ENCODE data around the gene COL13A1.

COL13A1 gene

GRCh38 chr10:69802424-69803161 lies 887 bp downstream of the COL13A1 start:
- H3K4me1 ChIP-seq (ENCODE audit: control insufficient read depth, insufficient read depth, low read length, poor library complexity, severe bottlenecking) = peaks cover 8% of the 10 kb centered on the region
- no peak overlapping the region for H3K4me3 ChIP-seq (ENCODE audit: insufficient read depth, low read depth, low read length, poor library complexity, severe bottlenecking)
- no peak overlapping the region for H3K27ac ChIP-seq (ENCODE audit: insufficient read depth, low read length, poor library complexity, severe bottlenecking)
- H3K9me3 ChIP-seq (ENCODE audit: control insufficient read depth, low read length) = no peaks in the 10 kb centered on the region
- H3K36me3 ChIP-seq (ENCODE audit: control insufficient read depth, insufficient read depth, low read length) = no peaks in the 10 kb centered on the region
- DNase-seq = no peak
- peaks cover 30% of the 10 kb centered on the region for H3K27me3 ChIP-seq (replicated peaks; ENCODE audit: control insufficient read depth, insufficient read depth, low read length, poor library complexity, severe bottlenecking)

DNA sequence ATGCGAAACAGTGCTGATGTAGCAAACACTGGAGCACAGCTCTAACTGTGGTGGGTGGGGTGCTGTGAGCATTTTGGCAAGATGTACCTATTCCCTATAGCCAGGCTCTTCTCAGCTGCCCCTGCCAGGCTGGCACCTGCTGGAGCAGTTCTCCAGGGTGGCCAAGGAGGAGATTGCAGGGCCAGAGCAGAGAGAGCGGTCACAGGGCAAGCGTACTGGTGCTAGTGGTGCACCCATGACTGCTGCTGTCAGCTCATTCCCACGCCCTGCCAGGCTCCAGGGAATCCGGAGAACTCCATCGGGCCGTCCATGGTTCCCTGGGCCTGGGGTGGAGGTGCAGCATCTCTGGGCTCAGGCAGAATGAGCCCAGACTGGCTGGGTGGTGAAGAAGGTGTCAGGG lies 2.1 kb downstream of the COL13A1 start:
- no peak overlapping the region for H3K27ac ChIP-seq (ENCODE audit: insufficient read depth, low read length, poor library complexity, severe bottlenecking)
- H3K27me3 ChIP-seq (replicated peaks; ENCODE audit: control insufficient read depth, insufficient read depth, low read length, poor library complexity, severe bottlenecking) = peaks cover 25% of the 10 kb centered on the region

DNA sequence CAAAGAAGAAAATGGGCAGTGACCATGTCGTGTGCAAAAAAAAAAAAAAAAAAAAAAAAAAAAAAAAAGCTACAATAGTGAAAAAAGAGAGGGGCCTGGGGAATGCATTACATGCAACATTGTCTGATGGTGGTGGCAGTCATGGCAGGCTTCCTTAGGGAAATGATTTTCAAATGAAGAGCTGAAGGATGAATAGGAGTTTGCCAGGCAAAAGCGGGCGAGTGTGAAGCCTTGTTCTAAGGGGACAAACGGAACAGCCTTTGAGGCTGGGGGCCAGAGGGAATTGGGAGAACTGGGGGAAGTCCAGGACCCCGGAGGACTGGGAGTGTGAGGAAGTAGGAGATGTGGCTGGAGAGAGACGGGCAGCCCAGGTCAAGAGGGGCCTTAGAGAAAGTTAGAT lies 3.1 kb downstream of the COL13A1 start:
- H3K27ac ChIP-seq (ENCODE audit: insufficient read depth, low read length, poor library complexity, severe bottlenecking) = no peak overlapping the region
- H3K4me1 ChIP-seq (ENCODE audit: control insufficient read depth, insufficient read depth, low read length, poor library complexity, severe bottlenecking) = peaks cover 8% of the 10 kb centered on the region
- no peak overlapping the region for H3K4me3 ChIP-seq (ENCODE audit: insufficient read depth, low read depth, low read length, poor library complexity, severe bottlenecking)
- peaks cover 25% of the 10 kb centered on the region for H3K27me3 ChIP-seq (replicated peaks; ENCODE audit: control insufficient read depth, insufficient read depth, low read length, poor library complexity, severe bottlenecking)
- H3K36me3 ChIP-seq (ENCODE audit: control insufficient read depth, insufficient read depth, low read length) = no peaks in the 10 kb centered on the region
- DNase-seq = no peak
- no peaks in the 10 kb centered on the region for H3K9me3 ChIP-seq (ENCODE audit: control insufficient read depth, low read length)

More for the DNA sequence above, 2.1 kb downstream of the COL13A1 start:
- Histone ChIP-seq H3K4me1 (ENCODE audit: control insufficient read depth, insufficient read depth, low read length, poor library complexity, severe bottlenecking) (peaks cover 8% of the 10 kb centered on the region), H3K9me3 (ENCODE audit: control insufficient read depth, low read length) (no peaks in the 10 kb centered on the region), H3K4me3 (ENCODE audit: insufficient read depth, low read depth, low read length, poor library complexity, severe bottlenecking) (no peak overlapping the region), H3K36me3 (ENCODE audit: control insufficient read depth, insufficient read depth, low read length) (no peaks in the 10 kb centered on the region)
- no peak for DNase-seq

DNA sequence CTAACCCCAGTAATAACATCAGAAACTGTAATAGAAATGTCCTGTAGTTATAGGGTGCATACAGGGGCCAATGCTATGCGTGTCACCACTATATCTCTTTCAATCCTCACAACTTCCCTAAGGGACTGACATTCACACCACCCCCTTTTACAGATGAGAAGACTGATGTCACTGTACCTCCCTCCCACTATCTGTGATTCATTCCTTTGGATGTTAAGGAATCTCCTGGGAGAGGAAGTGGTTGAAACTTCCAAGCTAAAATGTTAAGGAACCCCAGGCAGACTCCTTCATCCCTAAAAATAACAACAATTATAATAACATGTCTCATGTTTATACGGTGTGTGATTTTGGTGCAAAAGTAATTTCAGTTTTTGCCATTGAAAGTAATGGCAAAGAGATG lies 5.4 kb downstream of the COL13A1 start:
- Histone ChIP-seq H3K9me3 (ENCODE audit: control insufficient read depth, low read length) (no peaks in the 10 kb centered on the region), H3K27me3 (replicated peaks; ENCODE audit: control insufficient read depth, insufficient read depth, low read length, poor library complexity, severe bottlenecking) (peaks cover 7% of the 10 kb centered on the region), H3K27ac (ENCODE audit: insufficient read depth, low read length, poor library complexity, severe bottlenecking) (no peak overlapping the region), H3K4me3 (ENCODE audit: insufficient read depth, low read depth, low read length, poor library complexity, severe bottlenecking) (no peak overlapping the region), H3K4me1 (ENCODE audit: control insufficient read depth, insufficient read depth, low read length, poor library complexity, severe bottlenecking) (no peaks in the 10 kb centered on the region), H3K36me3 (ENCODE audit: control insufficient read depth, insufficient read depth, low read length) (no peaks in the 10 kb centered on the region)
- no peak for DNase-seq

DNA sequence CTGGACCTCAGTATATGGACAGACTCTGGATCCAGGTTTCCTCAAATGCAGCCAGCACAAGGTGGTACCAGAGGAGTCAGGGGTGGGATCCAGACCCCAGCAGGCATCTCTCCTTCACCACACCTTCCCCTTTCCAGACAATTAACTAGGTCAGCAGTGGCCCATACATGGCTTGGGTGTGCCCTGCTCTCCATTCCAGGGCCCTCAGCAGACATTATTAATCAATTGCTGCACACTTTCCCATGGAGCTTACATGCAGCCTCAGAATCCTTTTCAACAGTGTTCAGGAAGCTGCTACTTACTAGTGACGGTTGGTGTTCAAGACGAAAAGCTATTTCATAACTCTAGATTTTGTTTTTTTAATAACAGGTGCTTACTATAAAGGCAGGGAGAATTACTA lies 6.0 kb downstream of the COL13A1 start:
- H3K27me3 ChIP-seq (replicated peaks; ENCODE audit: control insufficient read depth, insufficient read depth, low read length, poor library complexity, severe bottlenecking) = peaks cover 6% of the 10 kb centered on the region
- no peak for DNase-seq
- no peaks in the 10 kb centered on the region for H3K4me1 ChIP-seq (ENCODE audit: control insufficient read depth, insufficient read depth, low read length, poor library complexity, severe bottlenecking)
- H3K36me3 ChIP-seq (ENCODE audit: control insufficient read depth, insufficient read depth, low read length) = no peaks in the 10 kb centered on the region
- H3K27ac ChIP-seq (ENCODE audit: insufficient read depth, low read length, poor library complexity, severe bottlenecking) = no peak overlapping the region
- H3K4me3 ChIP-seq (ENCODE audit: insufficient read depth, low read depth, low read length, poor library complexity, severe bottlenecking) = no peak overlapping the region
- H3K9me3 ChIP-seq (ENCODE audit: control insufficient read depth, low read length) = no peaks in the 10 kb centered on the region

GRCh38 chr10:69809318-69809717 lies 7.6 kb downstream of the COL13A1 start:
- H3K27ac ChIP-seq (ENCODE audit: insufficient read depth, low read length, poor library complexity, severe bottlenecking) = no peak overlapping the region
- DNase-seq = no peak
- H3K4me3 ChIP-seq (ENCODE audit: insufficient read depth, low read depth, low read length, poor library complexity, severe bottlenecking) = no peak overlapping the region
- H3K27me3 ChIP-seq (replicated peaks; ENCODE audit: control insufficient read depth, insufficient read depth, low read length, poor library complexity, severe bottlenecking) = no peaks in the 10 kb centered on the region
- no peaks in the 10 kb centered on the region for H3K4me1 ChIP-seq (ENCODE audit: control insufficient read depth, insufficient read depth, low read length, poor library complexity, severe bottlenecking)
- H3K36me3 ChIP-seq (ENCODE audit: control insufficient read depth, insufficient read depth, low read length) = no peaks in the 10 kb centered on the region
- H3K9me3 ChIP-seq (ENCODE audit: control insufficient read depth, low read length) = no peaks in the 10 kb centered on the region

DNA sequence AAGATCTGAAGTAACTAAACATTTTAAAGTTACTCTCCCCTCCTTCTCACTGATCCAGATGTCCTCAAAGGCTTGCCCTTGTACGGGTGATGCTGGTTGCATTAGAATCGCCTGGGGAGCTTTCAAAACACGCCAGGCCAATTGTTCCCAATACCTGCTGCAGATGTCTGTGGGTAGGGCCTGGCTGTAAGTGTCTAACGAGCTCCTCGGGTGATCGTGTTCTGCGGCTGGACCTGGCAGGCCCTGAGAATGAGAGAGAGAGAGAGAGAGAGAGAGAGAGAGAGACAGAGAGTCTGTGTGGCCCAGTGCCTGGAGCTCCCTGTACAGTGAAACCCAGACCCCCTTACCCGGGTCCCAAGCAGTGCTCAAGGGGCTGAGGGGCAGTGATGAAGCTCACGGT lies 8.4 kb downstream of the COL13A1 start:
- Histone ChIP-seq H3K4me3 (ENCODE audit: insufficient read depth, low read depth, low read length, poor library complexity, severe bottlenecking) (no peak overlapping the region), H3K9me3 (ENCODE audit: control insufficient read depth, low read length) (no peaks in the 10 kb centered on the region), H3K4me1 (ENCODE audit: control insufficient read depth, insufficient read depth, low read length, poor library complexity, severe bottlenecking) (no peaks in the 10 kb centered on the region), H3K27ac (ENCODE audit: insufficient read depth, low read length, poor library complexity, severe bottlenecking) (no peak overlapping the region), H3K27me3 (replicated peaks; ENCODE audit: control insufficient read depth, insufficient read depth, low read length, poor library complexity, severe bottlenecking) (no peaks in the 10 kb centered on the region), H3K36me3 (ENCODE audit: control insufficient read depth, insufficient read depth, low read length) (no peaks in the 10 kb centered on the region)
- no peak for DNase-seq

DNA sequence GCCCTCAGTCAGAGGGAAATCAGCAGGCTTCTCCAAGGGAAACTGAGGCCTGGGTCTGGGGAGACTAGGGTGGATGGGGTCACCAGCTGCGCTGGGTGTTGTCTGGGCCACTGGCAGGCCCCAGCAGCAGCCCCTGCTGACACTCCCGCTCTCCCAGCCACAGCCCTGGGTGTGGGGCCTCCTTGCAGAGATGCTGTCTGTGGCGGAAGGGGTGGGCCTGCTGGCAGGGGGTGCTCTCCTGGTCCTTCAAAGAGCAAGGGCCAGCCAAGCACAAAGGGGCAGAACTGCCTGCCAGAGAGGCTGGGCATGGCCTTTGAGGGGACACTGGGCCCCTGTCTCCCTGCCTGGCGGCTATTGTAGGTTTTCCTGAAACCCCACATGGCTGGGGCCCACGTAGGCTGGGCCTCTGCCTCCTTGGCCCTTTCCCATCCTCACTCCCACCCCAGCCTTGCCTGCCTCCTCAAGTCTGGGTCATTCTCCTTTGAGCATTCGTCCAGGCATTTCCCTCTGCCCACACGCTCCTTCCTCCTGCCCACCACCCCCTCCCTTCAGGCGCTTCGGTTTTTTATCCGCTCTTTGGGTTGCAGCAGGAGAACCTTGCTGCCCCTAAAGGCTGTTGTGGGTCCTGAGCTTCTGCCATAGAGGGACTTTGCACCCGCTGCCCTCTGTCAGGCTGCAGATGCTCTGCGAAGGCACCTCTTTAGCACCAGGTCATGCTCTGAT lies 9.1 kb downstream of the COL13A1 start:
- H3K9me3 ChIP-seq (ENCODE audit: control insufficient read depth, low read length) = no peaks in the 10 kb centered on the region
- H3K4me3 ChIP-seq (ENCODE audit: insufficient read depth, low read depth, low read length, poor library complexity, severe bottlenecking) = no peak overlapping the region
- no peak overlapping the region for H3K27ac ChIP-seq (ENCODE audit: insufficient read depth, low read length, poor library complexity, severe bottlenecking)
- no peaks in the 10 kb centered on the region for H3K27me3 ChIP-seq (replicated peaks; ENCODE audit: control insufficient read depth, insufficient read depth, low read length, poor library complexity, severe bottlenecking)
- H3K36me3 ChIP-seq (ENCODE audit: control insufficient read depth, insufficient read depth, low read length) = no peaks in the 10 kb centered on the region
- H3K4me1 ChIP-seq (ENCODE audit: control insufficient read depth, insufficient read depth, low read length, poor library complexity, severe bottlenecking) = no peaks in the 10 kb centered on the region
- DNase-seq = no peak

DNA sequence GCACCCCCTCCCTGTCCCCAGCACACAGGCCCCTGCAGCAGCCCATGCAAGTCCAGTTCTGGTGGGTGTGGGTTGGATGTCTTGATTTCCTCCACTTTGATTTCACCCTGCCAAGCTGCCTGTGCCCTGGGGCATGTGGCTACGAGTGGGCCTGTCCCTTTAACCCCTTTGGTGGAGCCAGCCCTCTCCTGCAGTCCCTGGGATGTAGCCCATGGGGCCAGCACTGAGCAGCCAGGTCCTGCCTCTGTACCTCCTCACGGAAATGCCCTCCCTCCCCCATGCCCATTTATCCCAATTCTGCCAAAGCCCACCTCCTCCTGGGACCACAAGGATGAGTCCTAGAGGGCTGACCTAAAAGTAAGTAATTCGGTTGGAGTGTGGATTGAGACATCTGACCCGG lies 11.9 kb downstream of the COL13A1 start:
- Histone ChIP-seq H3K36me3 (ENCODE audit: control insufficient read depth, insufficient read depth, low read length) (no peaks in the 10 kb centered on the region), H3K9me3 (ENCODE audit: control insufficient read depth, low read length) (no peaks in the 10 kb centered on the region), H3K27me3 (replicated peaks; ENCODE audit: control insufficient read depth, insufficient read depth, low read length, poor library complexity, severe bottlenecking) (no peaks in the 10 kb centered on the region), H3K4me3 (ENCODE audit: insufficient read depth, low read depth, low read length, poor library complexity, severe bottlenecking) (no peak overlapping the region), H3K4me1 (ENCODE audit: control insufficient read depth, insufficient read depth, low read length, poor library complexity, severe bottlenecking) (no peaks in the 10 kb centered on the region), H3K27ac (ENCODE audit: insufficient read depth, low read length, poor library complexity, severe bottlenecking) (no peak overlapping the region)
- DNase-seq = no peak

DNA sequence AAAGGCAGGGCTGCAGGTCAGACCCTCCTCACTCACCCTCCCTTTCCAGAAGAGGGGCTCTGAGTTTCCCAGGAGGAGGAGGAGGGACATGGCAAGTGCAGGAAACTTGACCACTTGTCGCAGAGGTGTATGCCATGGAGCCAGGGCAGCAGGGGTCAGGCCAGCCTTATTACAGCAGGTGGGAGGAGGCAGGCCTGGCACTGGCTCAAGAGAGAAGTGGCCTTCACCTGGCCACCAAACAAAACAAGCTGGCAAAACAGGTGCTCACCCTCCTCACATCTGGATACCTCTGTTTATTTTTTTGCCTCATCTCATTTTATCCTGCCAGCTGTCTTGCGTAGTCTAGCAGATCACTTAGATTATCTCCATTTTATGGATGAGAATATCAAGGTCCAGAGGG lies 12.5 kb downstream of the COL13A1 start:
- H3K27ac ChIP-seq (ENCODE audit: insufficient read depth, low read length, poor library complexity, severe bottlenecking) = no peak overlapping the region
- no peaks in the 10 kb centered on the region for H3K9me3 ChIP-seq (ENCODE audit: control insufficient read depth, low read length)
- no peak for DNase-seq
- H3K36me3 ChIP-seq (ENCODE audit: control insufficient read depth, insufficient read depth, low read length) = no peaks in the 10 kb centered on the region
- no peaks in the 10 kb centered on the region for H3K27me3 ChIP-seq (replicated peaks; ENCODE audit: control insufficient read depth, insufficient read depth, low read length, poor library complexity, severe bottlenecking)
- no peaks in the 10 kb centered on the region for H3K4me1 ChIP-seq (ENCODE audit: control insufficient read depth, insufficient read depth, low read length, poor library complexity, severe bottlenecking)
- H3K4me3 ChIP-seq (ENCODE audit: insufficient read depth, low read depth, low read length, poor library complexity, severe bottlenecking) = no peak overlapping the region
